IMR-90 (cell line): ENCODE measurements around the gene RCBTB1. TPM values are rescaled to one million over a fixed set of nuclear protein-coding genes. Genes with fewer than 3 reads are reported as not detected.

Experiments
- ATAC-seq: fragments of 200-7000 bp; cut with Tn5 transposase; 2 replicates; pipeline ENCODE4 v1.9.1; 2020; ENCODE audit warnings: low read depth, mild to moderate bottlenecking, moderate library complexity
- BruUV-seq: library from RNA; stranded (reverse); fragments of 400-500 nt; replicated peaks from 2 replicates; lab custom pipeline; 2021; lab: Mats Ljungman, UMichigan
- CTCF ChIA-PET: fragments of 300-600 bp; formaldehyde crosslinking; extraction: SDS; loops from one replicate; lab custom pipeline; 2021; ENCODE audit warnings: antibody characterized with exemption; lab: Yijun Ruan, JAX
- POLR2A ChIA-PET: fragments of 300-600 bp; sonication (Branson Sonifier 250); formaldehyde crosslinking; loops from one replicate; lab custom pipeline; 2022; ENCODE audit warnings: antibody characterized with exemption; ENCODE audit not compliant: unreplicated experiment; lab: Charles Lee
- DNase-seq: peaks from one replicate; pipeline ENCODE4 v3.0.0; 2013
- H2AFZ ChIP-seq: replicated peaks from 2 replicates; pipeline ENCODE3; 2013; ENCODE audit warnings: low read length, mild to moderate bottlenecking; ENCODE audit not compliant: poor library complexity
- H2AK5ac ChIP-seq: 2 replicates; pipeline ENCODE4 v1.6.1; 2013; ENCODE audit warnings: low read depth, low read length, inconsistent platforms
- H2AK9ac ChIP-seq: replicated peaks from 2 replicates; pipeline ENCODE3; 2013; ENCODE audit warnings: mild to moderate bottlenecking, low read depth, low read length, moderate library complexity; ENCODE audit not compliant: poor library complexity
- H2BK120ac ChIP-seq: 2 replicates; pipeline ENCODE4 v1.6.1; 2013; ENCODE audit warnings: low read depth, low read length, inconsistent platforms
- H2BK15ac ChIP-seq: 3 replicates; pipeline ENCODE4 v1.6.1; 2013; ENCODE audit warnings: low read depth, low read length, inconsistent platforms
- H2BK20ac ChIP-seq: 2 replicates; pipeline ENCODE4 v1.6.1; 2013; ENCODE audit warnings: low read depth, mild to moderate bottlenecking, inconsistent platforms, low read length, moderate library complexity
- H2BK5ac ChIP-seq: 2 replicates; pipeline ENCODE4 v1.6.1; 2013; ENCODE audit warnings: mild to moderate bottlenecking, low read depth, low read length, inconsistent platforms; ENCODE audit not compliant: poor library complexity, severe bottlenecking
- H3K14ac ChIP-seq: replicated peaks from 2 replicates; pipeline ENCODE4 v1.6.1; 2013; ENCODE audit warnings: low read depth, low read length, inconsistent platforms
- H3K18ac ChIP-seq: 2 replicates; pipeline ENCODE4 v1.6.1; 2013; ENCODE audit warnings: low read depth, low read length, control low read depth
- H3K23ac ChIP-seq: 2 replicates; pipeline ENCODE4 v1.6.1; 2013; ENCODE audit warnings: low read depth, low read length, inconsistent platforms
- H3K27ac ChIP-seq: 2 replicates; pipeline ENCODE4 v1.5.1; 2013; ENCODE audit warnings: mild to moderate bottlenecking, control low read depth, low read length; ENCODE audit not compliant: insufficient read depth
- H3K27me3 ChIP-seq: 2 replicates; pipeline ENCODE4 v1.6.1; 2013; ENCODE audit warnings: low read length; ENCODE audit not compliant: control insufficient read depth, insufficient read depth
- H3K36me3 ChIP-seq: 2 replicates; pipeline ENCODE4 v1.6.1; 2013; ENCODE audit warnings: low read length, mixed read lengths; ENCODE audit not compliant: control insufficient read depth, insufficient read depth
- H3K4ac ChIP-seq: 2 replicates; pipeline ENCODE4 v1.6.1; 2013; ENCODE audit warnings: low read depth, low read length, inconsistent platforms
- H3K4me1 ChIP-seq: 2 replicates; pipeline ENCODE4 v1.6.1; 2013; ENCODE audit warnings: low read length, mixed read lengths; ENCODE audit not compliant: control insufficient read depth, insufficient read depth
- H3K4me2 ChIP-seq: 2 replicates; pipeline ENCODE4 v1.6.1; 2013; ENCODE audit warnings: low read depth, mild to moderate bottlenecking, control low read depth, low read length, moderate library complexity
- H3K4me3 ChIP-seq: 2 replicates; pipeline ENCODE4 v1.5.1; 2013; ENCODE audit warnings: low read depth, mild to moderate bottlenecking, control low read depth, low read length, moderate library complexity; ENCODE audit not compliant: insufficient read depth
- H3K56ac ChIP-seq: 2 replicates; pipeline ENCODE4 v1.6.1; 2013; ENCODE audit warnings: low read length, inconsistent platforms; ENCODE audit not compliant: insufficient read depth; ENCODE audit errors: extremely low read depth
- H3K79me1 ChIP-seq, 2 experiments: 2 replicates each; pipeline ENCODE4 v1.6.1; 2013; ENCODE audit warnings: low read length in 2 of 2, inconsistent platforms in 1 of 2, low read depth in 1 of 2
- H3K9ac ChIP-seq: 2 replicates; pipeline ENCODE4 v1.6.1; 2013; ENCODE audit warnings: low read depth, low read length, control low read depth
- H3K9me1 ChIP-seq: 2 replicates; pipeline ENCODE4 v1.6.1; 2013; ENCODE audit warnings: low read length, inconsistent platforms; ENCODE audit not compliant: insufficient read depth
- H3K9me3 ChIP-seq: 2 replicates; pipeline ENCODE4 v1.6.1; 2013; ENCODE audit warnings: low read length; ENCODE audit not compliant: control insufficient read depth, insufficient read depth
- H4K20me1 ChIP-seq: 2 replicates; pipeline ENCODE4 v1.6.1; 2013; ENCODE audit warnings: low read length, inconsistent platforms; ENCODE audit not compliant: insufficient read depth
- H4K5ac ChIP-seq: 2 replicates; pipeline ENCODE4 v1.6.1; 2013; ENCODE audit warnings: mild to moderate bottlenecking, low read depth, low read length, control low read depth
- H4K8ac ChIP-seq, 2 experiments: 2 replicates each; pipeline ENCODE4 v1.6.1; 2013; ENCODE audit warnings: low read depth in 2 of 2, low read length in 2 of 2, control low read depth in 1 of 2, inconsistent platforms in 1 of 2
- H4K91ac ChIP-seq: 2 replicates; pipeline ENCODE4 v1.6.1; 2013; ENCODE audit warnings: low read depth, low read length, inconsistent platforms; ENCODE audit not compliant: insufficient read depth
- BHLHE40 ChIP-seq: fragments of 150-350 bp; IDR thresholded peaks from 2 replicates; pipeline ENCODE4 v1.6.1; 2016; ENCODE audit warnings: mild to moderate bottlenecking, low read depth, low read length
- CEBPB ChIP-seq: IDR thresholded peaks from 2 replicates; pipeline ENCODE4 v1.6.1; 2012; ENCODE audit warnings: low read depth, low read length, improper control_type of control experiment
- POLR2A ChIP-seq: IDR thresholded peaks from 2 replicates; pipeline ENCODE4 v1.6.1; 2012; ENCODE audit warnings: mild to moderate bottlenecking, low read depth, low read length
- RCOR1 ChIP-seq: IDR thresholded peaks from 2 replicates; pipeline ENCODE4 v1.6.1; 2012; ENCODE audit warnings: mild to moderate bottlenecking, low read length, improper control_type of control experiment; ENCODE audit not compliant: insufficient replicate concordance
- SMC3 ChIP-seq: fragments of 150-350 bp; IDR thresholded peaks from 2 replicates; pipeline ENCODE4 v1.6.1; 2016; ENCODE audit warnings: low read depth, mild to moderate bottlenecking, antibody characterized with exemption, low read length, moderate library complexity
- WGBS, 2 experiments: methylation state at CpG; one replicate each; pipeline versions ENCODE4 v1.1.5 to v1.1.7; 2013; ENCODE audit warnings: missing lambda C conversion rate in 2 of 2; ENCODE audit not compliant: insufficient read length in 1 of 2; ENCODE audit errors: extremely low coverage in 2 of 2; 5-methylcytosine and 5-hydroxymethylcytosine counted together
- dilution Hi-C: fragments of 300-500 bp; cut with HindIII; formaldehyde crosslinking; loops from one replicate; pipeline ENCODE4 v1.14.3; 2018; ENCODE audit warnings: low sequenced_read_pairs; ENCODE audit not compliant: unreplicated experiment
- in situ Hi-C: fragments of 300-500 bp; cut with MboI; formaldehyde crosslinking; loops from 3 replicates; pipeline ENCODE4 v1.14.3; 2019; ENCODE audit warnings: low sequenced_read_pairs, inconsistent platforms, mixed read lengths
- intact Hi-C: fragments of 100-400 bp; cut with micrococcal nuclease; formaldehyde crosslinking; loops from 2 replicates; pipeline ENCODE4 v1.10.0; 2022
- polyA plus RNA-seq, 3 experiments: library from polyadenylated mRNA; depleted of rRNA; stranded (reverse); fragments of >200 nt; gene quantifications; 2 replicates each; pipeline ENCODE4 v1.2.3, GENCODE V29; 2012; ENCODE audit warnings: low replicate concordance in 1 of 3
- total RNA-seq: library from RNA; depleted of rRNA; stranded (reverse); fragments of >200 nt; gene quantifications from 2 replicates; pipeline ENCODE4 v1.2.3, GENCODE V29; 2012
- TF ChIP-seq, protein P1 (sequence below): fragments of 150-350 bp; IDR thresholded peaks from 2 replicates; pipeline ENCODE4 v1.6.1; 2016; ENCODE audit warnings: low read depth, mild to moderate bottlenecking, low read length, moderate library complexity, borderline replicate concordance
- TF ChIP-seq, protein P2 (sequence below): conservative IDR thresholded peaks from 2 replicates; pipeline ENCODE4 v1.5.1; 2012; ENCODE audit warnings: mild to moderate bottlenecking, low read depth, low read length, improper control_type of control experiment

Gene RCBTB1
- total and polyA plus RNA-seq, 2 of the 4 experiments (the other 2 are of a cell fraction) = 11.3 to 11.6 TPM

DNA sequence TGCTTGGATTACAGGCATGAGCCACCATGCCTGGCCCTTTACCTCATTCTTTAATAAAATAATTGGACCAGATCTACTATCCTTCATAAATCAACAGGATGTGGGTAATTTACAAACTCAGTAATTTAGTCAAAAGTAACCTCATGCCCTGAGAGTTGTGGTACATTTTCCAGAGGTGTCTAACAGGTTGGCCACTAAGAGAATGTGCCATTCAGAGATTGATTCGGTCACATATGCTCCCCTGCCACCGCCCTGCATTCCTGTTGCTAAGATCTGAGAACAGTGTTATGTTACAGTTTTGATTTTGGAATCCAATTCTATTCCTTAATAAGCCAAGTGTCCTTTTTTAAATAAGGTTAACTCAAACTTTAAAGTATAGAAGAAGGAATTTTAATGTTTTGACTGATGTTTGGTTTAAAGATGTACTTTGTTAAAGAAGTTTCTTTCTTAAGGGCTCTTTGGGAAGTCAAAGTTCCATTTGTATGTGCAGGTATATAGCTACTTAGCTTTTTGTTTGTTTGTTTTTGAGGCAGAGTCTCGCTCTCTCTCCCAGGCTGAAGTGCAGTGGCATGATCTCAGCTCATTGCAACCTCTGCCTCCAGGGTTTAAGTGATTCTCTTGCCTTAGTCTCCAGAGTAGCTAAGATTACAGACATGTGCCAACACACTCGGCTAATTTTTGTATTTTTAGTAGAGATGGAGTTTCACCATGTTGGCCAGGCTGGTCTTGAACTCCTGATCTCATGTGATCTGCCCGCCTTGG lies 60.4 kb downstream of the RCBTB1 start (continued):
- no peak for TF ChIP-seq BHLHE40

DNA sequence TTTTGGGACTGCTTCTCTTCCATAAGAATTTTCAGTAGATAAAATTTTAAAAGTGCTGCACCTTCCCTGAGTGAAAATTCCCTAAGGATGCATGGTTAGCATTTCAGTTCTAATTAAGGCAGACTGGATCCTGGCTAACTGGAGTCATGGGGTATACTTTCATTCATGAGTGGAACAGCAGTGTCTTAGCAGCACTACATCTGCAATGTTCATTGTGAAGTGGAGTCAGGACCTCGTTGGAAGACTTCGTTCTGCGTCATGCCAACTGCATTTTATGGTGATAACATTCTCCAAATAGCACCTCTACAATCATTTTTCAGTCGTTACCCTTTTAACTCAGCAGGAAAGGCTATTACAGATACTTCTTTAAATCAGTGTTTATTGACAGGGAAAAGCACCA lies 64.1 kb downstream of the RCBTB1 start:
- in situ Hi-C loops = no loop called here

More for the DNA sequence above, 64.1 kb downstream of the RCBTB1 start:
- Histone ChIP-seq H3K4ac (no peak overlapping the region), H2AK5ac (no peak overlapping the region), H3K9ac (no peak overlapping the region), H3K4me2 (no peak overlapping the region), H2BK5ac (no peak overlapping the region), H2BK15ac (no peak overlapping the region), H3K23ac (no peak overlapping the region), H2AFZ (no peak overlapping the region), H4K8ac (no peak overlapping the region), H2BK20ac (no peak overlapping the region), H4K20me1 (no peaks in the 10 kb centered on the region), H3K14ac (no peak overlapping the region), H4K91ac (no peak overlapping the region), H3K9me1 (peaks cover 5% of the 10 kb centered on the region), H3K9me3 (no peaks in the 10 kb centered on the region), H3K36me3 (peaks cover 10% of the 10 kb centered on the region), H2BK120ac (no peak overlapping the region), H3K27me3 (no peaks in the 10 kb centered on the region), H2AK9ac (no peak overlapping the region), H3K56ac (no peak overlapping the region; the same call in 1 of the 2 replicates), H3K4me1 (no peaks in the 10 kb centered on the region), H4K5ac (no peak overlapping the region), H3K4me3 (no peak overlapping the region), H3K79me1 (peaks cover 2 to 6% of the 10 kb centered on the region in 2 experiments; a peak in 2 of 4 replicates), H3K27ac (no peak overlapping the region), H3K18ac (no peak overlapping the region)
- ChIA-PET POLR2A (no interaction called here), CTCF (no interaction called here)
- WGBS, 2 experiments = no CpG with 5 or more reads among the region's 4 CpGs
- DNase-seq = no peak
- no TSS peak for BruUV-seq
- dilution Hi-C loops (no loop called here), intact Hi-C loops (no loop called here)
- no peak for TF ChIP-seq BHLHE40
- no peak for TF ChIP-seq POLR2A
- no peak for TF ChIP-seq CEBPB
- TF ChIP-seq, protein P1, sequence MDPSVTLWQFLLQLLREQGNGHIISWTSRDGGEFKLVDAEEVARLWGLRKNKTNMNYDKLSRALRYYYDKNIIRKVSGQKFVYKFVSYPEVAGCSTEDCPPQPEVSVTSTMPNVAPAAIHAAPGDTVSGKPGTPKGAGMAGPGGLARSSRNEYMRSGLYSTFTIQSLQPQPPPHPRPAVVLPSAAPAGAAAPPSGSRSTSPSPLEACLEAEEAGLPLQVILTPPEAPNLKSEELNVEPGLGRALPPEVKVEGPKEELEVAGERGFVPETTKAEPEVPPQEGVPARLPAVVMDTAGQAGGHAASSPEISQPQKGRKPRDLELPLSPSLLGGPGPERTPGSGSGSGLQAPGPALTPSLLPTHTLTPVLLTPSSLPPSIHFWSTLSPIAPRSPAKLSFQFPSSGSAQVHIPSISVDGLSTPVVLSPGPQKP = no peak
- no peak for TF ChIP-seq RCOR1
- no peak for TF ChIP-seq SMC3
- TF ChIP-seq, protein P2, sequence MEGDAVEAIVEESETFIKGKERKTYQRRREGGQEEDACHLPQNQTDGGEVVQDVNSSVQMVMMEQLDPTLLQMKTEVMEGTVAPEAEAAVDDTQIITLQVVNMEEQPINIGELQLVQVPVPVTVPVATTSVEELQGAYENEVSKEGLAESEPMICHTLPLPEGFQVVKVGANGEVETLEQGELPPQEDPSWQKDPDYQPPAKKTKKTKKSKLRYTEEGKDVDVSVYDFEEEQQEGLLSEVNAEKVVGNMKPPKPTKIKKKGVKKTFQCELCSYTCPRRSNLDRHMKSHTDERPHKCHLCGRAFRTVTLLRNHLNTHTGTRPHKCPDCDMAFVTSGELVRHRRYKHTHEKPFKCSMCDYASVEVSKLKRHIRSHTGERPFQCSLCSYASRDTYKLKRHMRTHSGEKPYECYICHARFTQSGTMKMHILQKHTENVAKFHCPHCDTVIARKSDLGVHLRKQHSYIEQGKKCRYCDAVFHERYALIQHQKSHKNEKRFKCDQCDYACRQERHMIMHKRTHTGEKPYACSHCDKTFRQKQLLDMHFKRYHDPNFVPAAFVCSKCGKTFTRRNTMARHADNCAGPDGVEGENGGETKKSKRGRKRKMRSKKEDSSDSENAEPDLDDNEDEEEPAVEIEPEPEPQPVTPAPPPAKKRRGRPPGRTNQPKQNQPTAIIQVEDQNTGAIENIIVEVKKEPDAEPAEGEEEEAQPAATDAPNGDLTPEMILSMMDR = no peak
- no peak for ATAC-seq
